IPS DF 19.7 (cell line): ENCODE results near the gene NAT16.
"Not testable (repeated sequence)": the region's sequence is repeated elsewhere in the genome, so short reads cannot be mapped to it uniquely, and the experiment has no call there.

Experiments
- DNase-seq: peaks from one replicate; pipeline ENCODE4 v3.0.0-alpha.2; 2013; ENCODE audit warnings: low read depth, low spot score

The NAT16 gene

DNA sequence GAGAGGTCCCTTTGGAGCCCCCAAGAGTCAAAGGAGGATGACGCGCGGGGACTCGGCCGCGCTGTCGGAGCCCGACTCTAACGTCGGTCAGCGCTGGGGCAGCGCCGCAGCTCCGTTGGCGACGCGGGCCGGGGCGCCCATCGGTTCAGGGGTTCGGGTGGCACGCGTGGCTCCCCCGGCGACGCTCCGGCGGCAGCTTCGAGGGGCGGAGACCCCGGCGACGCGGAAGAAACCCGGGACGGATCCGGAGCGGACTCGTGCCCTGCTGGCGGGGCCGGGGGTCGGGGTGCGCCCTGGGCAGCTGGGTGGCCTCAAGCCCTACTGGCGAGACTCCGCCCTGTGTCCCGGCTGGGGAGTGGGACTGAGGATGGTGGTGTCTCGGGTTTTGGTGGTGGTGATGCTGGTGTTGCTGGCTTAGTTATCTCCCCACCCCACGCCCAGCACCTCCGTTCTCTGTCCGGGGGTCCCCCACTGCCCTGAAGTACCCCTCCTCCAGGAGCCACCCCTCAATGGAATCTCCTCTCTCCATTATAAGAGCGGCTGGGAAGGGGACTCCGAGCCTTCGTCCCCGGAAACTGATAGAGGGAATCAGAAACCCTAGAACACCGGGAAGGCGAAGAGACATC, at the start of gene NAT16:
Gene NAT16, minus strand, starts transcription at position 164 of the 626 bp plus-strand sequence. CDS start 5,486 bp downstream, outside the sequence.
- no peak for DNase-seq

DNA sequence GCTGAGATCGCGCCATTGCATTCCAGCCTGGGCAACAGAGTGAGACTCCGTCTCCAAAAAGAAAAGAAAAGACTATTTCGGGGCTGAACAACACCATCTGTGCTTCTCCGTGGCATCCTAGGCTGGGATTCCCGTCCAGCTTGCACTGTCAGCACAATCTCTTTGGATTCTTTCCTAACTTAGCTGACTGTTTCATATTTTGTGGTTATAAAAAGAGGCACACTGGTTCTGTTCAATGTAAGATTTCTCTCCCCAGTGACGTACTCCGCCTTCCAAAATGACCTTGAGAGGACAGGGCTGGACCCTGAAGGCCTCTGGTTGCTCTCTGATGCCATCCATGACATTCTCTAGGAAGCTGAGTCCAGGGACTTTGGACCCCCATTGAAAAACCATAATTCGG, 46.6 kb upstream of the NAT16 start:
- no peak for DNase-seq

DNA sequence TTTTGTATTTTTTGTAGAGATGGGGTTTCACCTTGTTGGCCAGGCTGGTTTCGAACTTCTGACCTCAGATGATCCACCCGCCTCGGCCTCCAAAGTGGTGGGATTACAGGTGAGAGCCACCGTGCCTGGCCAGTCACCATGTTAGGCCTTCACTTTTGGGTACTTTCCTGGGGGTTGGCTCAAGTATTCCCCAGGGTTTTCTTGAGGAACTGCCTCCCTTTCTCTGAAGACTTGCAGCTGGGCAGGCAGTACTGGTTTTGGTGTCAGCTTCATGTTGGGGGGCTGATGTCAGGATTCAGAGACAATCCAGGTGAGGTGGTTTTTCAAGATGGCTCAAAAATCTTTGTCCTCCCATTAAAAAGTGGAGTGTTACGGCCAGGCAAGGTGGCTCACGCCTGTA, 45.6 kb upstream of the NAT16 start:
- DNase-seq: no peak

DNA sequence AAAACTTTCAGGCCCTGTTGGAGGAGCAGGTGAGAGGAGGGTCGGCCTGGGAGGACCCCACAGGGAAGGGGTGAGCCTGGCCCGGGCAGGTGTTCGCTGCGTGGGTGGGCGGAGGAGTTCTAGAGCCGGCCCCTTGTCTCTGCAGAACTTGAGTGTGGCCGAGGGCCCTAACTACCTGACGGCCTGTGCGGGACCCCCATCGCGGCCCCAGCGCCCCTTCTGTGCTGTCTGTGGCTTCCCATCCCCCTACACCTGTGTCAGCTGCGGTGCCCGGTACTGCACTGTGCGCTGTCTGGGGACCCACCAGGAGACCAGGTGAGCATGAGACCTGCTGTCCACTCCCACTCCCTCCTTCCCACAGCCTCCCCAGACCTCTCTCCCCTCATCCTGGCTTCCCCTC, 43.4 kb upstream of the NAT16 start:
- no peak for DNase-seq

DNA sequence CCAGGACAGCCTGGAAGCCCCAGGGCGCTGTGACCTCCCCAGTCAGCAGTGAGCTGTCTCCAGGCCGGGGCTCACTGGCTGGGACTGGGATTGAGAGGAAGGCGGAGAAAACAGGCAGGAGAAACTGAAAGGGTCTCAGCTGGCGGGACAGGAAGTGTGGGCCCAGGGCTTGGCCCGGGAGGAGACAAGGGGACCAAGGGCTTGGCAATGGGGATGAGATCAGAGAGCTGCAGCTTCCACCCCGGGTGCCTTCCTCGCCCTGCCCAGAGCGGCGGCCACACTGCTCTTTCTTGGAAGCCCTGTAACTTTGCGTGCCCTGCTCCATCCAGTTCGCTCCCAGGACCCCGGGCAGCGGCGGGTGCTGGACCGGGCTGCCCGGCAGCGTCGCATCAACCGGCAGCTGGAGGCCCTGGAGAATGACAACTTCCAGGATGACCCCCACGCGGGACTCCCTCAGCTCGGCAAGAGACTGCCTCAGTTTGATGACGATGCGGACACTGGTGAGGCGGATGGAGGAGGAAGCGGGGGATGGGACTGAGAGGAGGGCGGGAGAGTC, 42.3 kb upstream of the NAT16 start:
- DNase-seq: no peak

DNA sequence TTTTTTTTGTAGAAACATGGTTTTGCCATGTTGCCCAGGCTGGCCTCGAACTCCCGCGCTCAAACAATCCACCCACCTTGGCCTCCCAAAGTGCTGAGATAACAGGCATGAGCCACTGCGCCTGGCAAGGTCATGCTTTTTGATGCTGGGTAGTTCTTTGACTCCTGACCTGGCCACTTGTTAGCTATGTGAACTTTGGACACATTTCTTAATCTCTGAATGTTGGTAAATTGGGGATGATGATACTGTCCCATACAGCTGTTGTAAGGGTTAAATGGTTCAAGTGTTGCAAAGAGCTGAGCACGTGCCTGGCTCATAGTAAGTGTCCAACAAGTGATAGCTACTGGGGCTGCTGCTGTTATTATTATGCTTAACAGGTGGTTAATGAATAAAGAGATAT, 40.2 kb upstream of the NAT16 start:
- DNase-seq: no peak

DNA sequence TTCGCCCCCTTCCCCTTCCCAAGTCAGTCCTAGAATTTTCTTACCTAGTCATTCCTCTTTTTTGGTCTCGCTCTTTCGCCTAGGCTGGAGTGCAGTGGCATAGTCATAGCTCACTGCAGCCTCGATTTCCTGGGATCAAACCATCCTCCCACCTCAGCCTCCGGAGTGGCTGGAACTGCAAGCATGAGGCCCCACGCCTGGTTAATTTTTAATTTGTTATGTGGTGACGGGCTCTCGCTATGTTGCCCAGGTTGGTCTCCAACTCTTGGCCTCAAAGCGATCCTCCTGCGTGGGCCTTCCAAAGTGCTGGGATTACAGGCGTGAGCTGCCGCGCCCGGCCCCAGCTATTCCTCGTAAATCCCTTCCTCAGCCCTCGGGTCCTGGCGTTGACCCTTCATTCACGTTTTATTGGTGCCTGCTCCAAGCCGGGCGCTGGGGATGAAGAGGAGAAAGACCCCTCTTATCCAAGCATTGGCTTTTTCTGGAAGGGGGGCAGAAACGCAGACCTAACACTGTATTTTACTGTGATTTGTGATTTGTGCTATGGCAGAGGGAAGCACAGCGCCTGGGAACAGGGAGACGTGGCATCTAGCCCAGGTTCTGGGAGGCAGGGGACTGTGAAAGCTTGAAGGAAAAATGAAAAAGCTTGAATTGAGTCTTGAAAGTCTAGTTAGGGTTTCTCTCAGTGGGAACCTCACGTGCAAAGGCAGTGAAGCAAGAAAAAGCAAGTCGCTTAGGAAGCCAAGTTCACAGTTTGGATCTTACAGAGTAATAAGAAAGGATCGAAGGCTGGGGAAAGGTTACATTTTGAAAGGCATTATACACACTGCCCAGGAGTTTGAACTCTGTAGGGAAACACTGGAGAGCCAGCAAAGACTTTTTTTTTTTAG, 38.4 kb upstream of the NAT16 start:
- DNase-seq: no peak

DNA sequence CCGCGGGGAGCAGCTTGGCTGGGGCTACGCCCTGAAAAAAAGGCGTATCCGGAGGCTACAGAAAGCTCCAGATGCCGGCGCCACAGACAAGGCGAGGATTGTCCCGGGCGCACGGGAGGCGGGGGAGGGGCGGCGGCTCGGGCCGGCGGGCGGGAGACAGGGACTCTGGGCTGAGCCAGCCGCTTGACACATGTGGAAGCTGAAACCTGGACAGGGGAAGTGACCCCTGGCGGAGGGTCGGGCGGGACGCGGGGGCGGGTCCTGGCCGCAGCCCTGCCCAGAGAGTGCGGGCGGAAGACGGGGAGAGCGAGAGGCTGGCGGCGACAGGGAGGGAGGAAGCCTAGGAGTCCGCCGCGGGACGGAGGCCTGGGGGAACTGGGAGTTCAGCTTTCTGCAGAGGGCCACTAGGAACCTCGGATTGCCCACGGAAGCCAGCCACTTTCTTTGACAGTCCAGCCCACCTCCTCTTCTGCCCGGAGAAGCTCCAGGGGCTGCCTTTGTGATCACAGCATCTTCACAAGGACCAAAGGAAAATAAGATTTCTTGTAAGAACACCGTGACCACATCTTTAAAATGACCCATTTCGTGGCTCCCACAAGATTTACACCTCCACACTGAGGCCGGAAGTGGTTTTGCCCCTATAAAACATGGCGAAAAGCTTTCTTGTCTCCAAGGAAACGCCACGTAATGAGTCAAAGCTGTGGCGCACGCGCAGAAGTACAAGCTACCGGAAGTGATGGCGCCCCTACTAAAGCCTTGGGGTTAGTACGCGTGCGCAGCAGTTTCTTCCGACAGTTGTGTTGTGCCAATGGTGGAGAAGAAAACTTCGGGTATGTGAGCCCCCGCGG, 37.5 kb upstream of the NAT16 start, which contains the start of the genes PLOD3 and ZNHIT1:
Gene PLOD3, minus strand, starts transcription at position 194 of the 848 bp plus-strand sequence. CDS start 307 bp downstream, outside the sequence.
Gene ZNHIT1, plus strand, starts transcription at position 778 of the 848 bp plus-strand sequence. Its CDS starts 31 bp downstream, at position 809.
- peak; percentile 89 for DNase-seq

DNA sequence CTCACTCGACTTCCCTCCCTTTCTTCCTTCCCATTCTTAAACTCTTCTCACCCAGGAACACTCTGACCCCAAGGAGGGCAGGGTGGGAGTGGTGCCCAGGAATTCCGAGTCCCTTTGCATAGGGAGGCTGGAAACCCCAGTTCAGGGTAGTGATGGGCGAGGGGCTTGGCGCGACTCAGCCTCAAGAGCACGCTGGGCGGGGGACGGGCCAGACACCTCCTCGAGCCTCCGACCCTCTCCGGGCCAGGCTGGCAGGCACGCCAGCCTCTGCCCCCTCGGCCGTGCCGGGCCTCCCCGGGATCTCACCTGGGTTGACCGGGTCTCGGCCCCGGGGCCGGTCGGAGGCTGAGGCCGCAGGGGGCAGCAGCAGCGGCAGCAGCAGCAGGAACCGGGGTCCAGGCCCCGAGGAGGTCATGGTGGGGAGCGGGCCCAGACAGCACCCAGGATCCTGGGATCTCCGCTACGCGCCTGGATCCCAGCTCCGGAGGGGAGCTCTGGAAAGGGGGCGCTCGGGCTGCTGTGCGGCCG, 36.8 kb upstream of the NAT16 start:
- no peak for DNase-seq

DNA sequence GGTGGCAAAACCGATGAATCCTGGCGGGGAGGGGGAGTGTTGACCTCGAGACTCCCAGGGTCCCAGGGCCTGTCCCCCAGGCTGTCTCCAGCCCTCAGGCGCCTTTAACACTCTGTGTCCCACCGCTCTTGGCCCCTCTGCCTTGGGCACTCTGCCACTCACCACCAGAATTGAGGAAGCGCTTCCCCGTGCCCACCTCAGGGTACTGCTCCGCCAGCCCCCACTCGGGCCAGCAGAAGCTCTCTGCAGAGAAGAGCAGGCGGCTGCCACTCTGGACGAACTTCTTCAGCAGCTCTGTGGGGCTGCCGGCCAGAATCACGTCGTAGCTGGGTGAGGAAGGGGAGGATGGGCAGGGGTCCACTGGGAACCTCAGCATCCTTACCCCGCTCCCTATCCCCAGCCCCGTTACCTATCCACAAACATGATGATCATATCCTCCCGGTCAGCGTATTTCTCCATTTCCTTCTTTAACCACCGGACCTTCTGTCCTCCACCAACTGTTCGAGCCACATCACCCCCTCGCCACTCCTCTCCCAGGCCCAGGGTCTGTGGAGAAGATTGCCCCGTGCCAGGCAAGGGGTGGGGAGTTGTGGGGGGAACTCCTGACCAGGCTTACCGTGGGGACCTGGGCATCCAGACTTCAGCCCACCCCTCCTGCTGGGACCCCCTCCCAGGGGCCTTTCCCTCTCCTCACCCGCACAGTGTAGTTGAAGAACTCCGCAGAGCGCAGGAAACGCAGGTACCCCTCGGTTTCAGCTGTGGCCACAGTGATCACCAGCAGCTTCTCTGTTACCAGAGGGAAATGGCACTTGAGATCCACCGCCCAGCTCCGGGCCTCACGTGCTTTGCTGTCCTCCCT, 36.1 kb upstream of the NAT16 start:
- DNase-seq: no peak

DNA sequence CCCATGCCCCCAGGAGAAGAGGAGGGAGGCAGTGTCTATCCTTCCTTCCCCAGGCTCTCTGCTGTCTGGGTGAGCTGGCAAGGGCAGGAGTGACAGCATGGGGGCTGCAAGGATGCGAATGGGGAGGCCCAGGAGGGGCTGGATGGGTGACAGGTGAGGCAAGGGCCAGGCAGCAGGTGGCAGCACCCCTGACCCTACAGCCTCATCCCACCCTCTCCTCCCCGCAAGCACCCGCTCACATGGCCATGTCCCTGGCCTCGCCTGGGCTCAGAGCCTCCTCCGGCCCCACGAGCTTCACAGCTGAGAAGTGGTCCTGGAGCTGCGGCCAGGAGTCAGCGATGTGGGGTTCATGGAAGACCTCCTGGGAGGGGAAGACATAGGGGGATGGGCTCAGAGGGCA, 31.9 kb upstream of the NAT16 start:
- DNase-seq: no peak

DNA sequence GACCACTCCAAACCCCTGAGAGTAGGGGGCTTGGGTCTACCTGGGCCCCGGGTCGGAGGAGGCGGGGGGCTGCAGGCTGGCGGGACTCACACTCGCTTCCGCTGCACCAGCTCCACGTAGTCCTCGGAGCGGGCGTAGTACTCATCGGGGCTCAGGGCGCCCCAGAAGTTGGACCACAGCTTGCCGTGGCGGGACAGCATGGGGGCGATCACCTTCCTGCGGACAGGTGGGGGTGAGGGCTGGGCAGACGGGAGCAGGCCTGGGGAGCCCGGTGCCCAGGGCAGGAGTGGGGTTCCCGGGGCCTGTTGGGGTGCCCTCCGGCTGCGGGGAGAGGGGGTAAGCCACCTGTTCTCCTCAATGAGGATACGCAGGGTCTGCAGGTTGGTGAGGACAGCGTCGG, 31.4 kb upstream of the NAT16 start:
- DNase-seq: no peak

DNA sequence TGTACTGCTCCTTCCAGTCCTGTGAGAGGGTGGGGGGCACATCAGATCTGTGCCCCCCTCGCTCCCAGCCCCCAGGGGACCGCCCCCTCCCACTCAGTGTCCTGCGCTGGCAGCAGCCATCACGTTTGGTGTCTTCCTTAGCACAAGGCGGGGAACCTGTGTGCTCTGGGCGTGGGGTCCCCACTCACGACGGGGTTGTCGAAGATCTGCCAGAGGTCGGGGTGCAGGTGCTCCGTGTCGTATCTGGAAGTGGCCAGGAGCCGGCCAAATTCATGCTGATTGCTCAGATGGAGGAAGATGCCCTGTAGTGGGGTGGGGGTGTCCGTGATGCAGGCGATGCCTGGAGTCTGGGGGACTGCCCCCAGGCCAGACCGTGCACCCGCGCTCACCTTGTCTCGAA, 30.1 kb upstream of the NAT16 start:
- no peak for DNase-seq

DNA sequence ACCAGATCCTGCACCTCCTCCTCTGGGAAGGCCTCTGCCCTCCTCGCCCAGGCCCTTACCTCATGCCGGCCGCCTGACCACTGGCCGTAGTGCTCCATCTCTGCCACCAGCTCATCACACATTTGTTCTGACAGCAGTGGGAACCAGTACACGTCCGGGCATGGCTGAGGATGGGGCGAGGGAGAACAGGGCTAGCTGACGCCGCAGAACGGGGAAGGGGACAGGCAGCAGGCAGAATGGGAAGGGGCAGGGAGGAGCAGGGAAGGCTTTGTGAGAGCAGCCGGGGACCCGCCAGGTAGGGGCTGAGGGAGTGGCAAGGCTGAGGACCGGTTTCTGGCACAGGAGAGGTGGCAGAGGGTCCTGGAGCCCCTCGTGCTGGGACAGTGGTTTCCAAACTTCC, 28.7 kb upstream of the NAT16 start:
- DNase-seq: no peak

DNA sequence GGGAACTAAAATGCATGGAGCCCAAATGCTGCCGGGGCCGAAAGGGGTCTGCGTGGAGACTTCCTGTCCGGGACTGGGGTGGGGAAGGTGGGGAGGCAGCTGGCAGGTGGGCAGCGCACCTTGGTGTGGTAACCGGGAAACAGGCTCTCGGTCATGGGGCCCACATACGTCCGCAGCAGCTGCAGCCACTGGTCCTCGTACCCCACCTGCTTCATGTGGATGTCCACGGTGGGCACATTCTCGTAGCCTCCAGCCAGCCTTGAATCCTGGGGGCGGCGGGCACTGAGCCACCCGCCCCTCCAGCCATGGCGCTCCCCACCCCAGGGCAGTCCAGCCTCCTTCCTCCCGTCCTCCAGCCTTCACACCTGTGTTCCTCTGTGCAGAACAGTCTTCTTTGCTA, 27.4 kb upstream of the NAT16 start:
- no peak for DNase-seq

DNA sequence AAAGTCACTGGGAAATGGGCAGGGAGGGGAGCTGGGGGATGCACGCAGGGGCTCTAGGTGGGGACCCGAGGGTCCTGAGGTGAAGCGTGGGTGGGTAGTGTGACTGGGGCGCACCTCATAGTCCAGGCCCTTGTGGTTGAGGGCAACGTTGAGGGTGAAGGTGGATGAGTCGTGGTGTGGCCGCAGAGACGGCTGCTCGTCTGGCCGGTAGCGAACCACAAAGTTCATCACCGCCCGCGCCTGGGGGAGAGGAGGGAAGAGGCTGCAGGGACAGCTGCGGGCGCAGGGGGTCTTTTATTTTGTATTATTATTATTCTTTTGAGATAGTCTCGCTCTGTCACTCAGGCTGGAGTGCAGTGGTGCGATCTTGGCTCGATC, 26.6 kb upstream of the NAT16 start:
- DNase-seq: no peak

DNA sequence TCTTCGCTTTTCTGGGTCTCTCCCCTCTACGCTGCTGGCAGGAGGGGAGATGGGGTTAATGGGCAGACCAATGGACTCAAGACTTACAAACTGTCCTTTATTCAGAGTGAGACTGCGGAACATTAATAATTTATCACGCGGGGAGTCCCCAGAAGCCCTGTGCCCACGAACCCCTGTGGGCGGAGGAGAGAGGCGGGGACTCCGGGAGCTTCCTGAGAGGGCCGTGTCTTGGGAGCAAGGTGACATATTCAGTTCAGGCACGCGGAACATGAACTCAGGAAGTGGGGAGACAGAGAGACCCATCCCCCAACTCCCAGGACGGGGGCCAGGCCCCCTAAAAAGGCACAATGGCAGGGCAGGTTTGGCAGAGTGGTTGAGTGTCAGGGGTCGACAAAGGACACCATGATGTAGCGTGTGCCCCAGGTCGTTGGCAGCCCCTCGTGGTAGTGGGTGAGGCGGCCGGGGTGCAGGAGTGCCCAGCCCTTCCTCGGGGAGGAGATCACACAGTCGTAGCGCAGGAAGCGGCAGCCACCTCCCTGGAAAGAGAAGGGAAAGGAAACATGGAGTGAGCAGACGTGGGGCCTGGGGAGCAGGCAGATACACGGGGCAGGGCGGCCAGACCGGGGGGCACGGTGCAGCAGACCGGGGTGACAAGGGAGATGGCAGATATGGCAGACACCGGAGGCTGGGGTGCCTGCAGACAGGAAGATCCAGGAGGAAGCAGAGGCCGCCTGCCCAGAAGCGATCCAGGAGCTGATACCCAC, 26.0 kb upstream of the NAT16 start:
- no peak for DNase-seq

DNA sequence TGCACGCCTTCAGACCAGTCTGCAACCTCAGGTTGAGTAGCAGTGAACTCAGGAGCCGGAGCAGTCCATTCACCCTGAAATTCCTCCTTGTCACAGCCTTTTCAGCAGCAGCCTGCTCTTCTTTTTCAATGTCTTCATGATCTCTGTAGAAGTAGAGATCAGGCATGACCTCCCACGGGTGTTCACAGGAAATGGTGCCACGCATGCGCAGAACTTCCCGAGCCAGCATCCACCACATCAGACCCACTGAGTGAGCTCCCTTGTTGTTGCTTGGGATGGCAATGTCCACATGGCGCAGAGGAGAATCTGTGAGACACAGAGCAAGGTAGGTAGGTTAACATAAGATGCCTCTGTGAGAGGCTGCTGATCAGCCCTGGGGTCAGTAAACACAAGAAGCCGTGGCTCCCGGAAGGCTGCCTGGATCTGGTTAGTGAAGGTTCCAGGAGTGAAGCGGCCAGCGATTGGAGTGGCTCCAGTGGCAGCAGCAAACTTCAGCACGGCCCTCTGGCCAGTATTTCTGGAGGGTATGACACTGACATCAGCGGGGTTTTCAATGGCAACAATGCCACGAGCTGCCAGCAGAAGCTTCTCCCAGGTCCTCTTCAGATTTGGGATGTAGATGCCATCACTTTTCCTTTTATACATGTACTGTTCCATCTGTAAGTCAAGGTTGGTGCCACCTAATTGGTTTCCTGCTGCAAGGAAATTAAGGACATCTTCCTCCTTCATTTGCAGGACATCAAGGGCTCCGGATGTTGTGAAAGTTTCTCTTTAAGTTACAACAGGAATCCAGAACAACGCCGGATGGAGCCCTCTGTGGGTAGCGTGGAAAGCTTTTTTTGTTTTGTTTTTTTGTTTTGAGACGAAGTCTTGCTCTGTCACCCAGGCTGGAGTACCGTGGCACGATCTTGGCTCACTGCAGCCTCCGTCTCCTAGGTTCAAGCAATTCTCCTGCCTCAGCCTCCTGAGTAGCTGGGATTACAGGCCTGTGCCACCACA, 23.9 kb upstream of the NAT16 start:
- DNase-seq: not testable (repeated sequence)

DNA sequence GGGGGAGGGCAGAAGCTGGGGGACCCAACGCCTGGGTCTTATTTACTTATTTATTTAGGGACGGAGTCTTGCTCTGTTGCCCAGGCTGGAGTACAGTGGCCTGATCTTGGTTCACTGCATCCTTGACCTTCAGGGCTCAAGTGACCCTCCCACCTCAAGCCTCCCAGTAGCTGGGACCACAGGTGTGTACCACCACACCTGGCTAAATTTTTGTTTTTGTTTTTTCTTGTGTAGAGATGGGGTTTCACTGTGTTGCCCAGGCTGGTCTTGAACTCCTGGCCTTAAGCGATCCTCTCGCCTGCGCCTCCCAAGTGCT, 22.5 kb upstream of the NAT16 start:
- no peak for DNase-seq
